GM12891 (cell line): Measurements from ENCODE around the gene TUBE1.

ENCODE experiments used
- DNase-seq: peaks from one replicate; pipeline ENCODE4 v3.0.0; 2011; ENCODE audit warnings: low spot score; ENCODE audit not compliant: insufficient read length
- FAIRE-seq: peaks from 2 replicates; lab custom pipeline; 2011; peaks lifted over from hg19 to GRCh38; lab: Jason Lieb, UNC
- PAX5 ChIP-seq: IDR thresholded peaks from 2 replicates; pipeline ENCODE4 v1.6.1; 2011; ENCODE audit warnings: low read length, moderate library complexity, mild to moderate bottlenecking; ENCODE audit not compliant: insufficient read depth, severe bottlenecking
- POLR2A ChIP-seq: IDR thresholded peaks from 2 replicates; pipeline ENCODE4 v1.6.1; 2011; ENCODE audit warnings: low read depth, low read length, control low read depth
- POLR2AphosphoS5 ChIP-seq: IDR thresholded peaks from 2 replicates; pipeline ENCODE4 v1.6.1; 2011; ENCODE audit warnings: low read depth, low read length, control low read depth
- POU2F2 ChIP-seq: IDR thresholded peaks from 2 replicates; pipeline ENCODE4 v1.6.1; 2011; ENCODE audit warnings: low read depth, mild to moderate bottlenecking, control low read depth, low read length, moderate library complexity
- SPI1 ChIP-seq: IDR thresholded peaks from 2 replicates; pipeline ENCODE4 v1.6.1; 2011; ENCODE audit warnings: low read depth, low read length, control low read depth
- TAF1 ChIP-seq: IDR thresholded peaks from 2 replicates; pipeline ENCODE4 v1.6.1; 2011; ENCODE audit warnings: low read depth, low read length, control low read depth

TUBE1 gene

DNA sequence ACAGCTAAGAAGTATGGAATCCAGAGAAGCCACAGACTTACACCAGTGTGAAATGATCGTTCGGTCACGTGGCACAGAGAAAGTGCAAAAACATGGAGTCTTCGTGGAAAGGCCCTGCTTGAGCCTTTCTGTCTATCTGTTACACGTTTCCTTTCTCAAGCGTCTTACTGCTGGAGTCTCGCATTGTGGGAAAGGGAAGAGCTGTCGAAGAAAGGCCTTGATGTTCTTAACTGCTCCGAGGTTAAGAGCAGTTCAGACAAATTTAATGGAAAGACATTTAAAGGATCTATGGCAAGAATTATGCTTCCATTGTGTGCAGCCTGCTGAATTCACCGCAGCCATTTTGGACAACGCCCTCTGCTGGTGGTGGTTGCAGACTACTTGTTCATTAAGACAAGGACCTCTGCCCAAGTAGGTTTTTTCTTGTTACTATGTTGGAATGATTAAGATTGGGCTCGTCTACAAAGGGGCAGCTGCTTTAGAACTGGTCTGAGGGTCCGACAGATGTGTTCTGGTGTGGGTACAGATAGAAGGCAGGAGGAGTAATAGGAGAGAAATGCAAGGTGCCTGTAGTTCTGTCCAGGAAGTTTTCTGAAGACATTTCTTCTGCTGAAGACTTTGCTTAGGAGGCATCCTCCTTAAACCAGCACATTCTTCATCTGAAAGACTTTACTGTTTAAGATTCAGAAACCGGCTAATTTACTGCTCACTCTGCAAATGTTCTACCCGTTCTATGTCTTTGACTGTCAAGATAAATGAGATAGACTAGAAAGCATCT lies 58.0 kb downstream of the TUBE1 start:
- FAIRE-seq (peak; percentile 87), DNase-seq (no peak)
- TF ChIP-seq TAF1 (0 out of 2 replicates have a peak, but pooled peaks have one; percentile 10), POU2F2 (no peak), PAX5 (no peak)

DNA sequence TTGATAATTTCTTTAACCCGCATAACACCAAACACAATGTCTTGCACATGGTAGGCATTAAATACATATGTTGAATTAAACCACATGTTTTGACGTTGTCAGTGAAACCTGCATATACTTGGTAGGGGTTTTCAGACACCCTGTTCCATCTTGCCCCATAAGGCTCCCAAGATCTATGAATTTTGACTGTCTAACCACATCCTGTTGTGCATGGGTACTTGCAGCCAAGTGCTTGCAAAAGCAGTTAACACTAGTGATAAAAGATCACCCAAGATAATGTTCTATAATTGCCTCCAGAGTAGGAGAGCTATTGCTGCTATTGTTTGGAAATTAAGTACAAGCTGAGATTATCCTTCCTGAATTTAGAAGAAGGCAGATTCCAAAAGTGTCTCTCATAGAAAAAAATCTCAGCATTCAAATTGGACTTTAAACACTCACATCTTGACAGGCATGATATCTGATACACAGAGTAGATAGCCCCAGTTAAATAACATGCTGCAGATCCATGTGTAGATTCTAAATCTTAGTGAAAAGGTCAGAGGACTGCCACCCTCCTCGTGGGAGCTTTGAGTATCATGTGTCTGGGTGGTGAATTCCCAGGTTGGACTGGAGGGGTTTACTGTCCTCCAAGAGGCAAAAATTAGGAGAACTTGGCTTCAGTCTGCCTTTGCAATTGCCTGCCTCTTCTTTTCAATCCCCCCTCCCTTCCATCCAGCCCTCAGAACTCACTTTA lies 59.2 kb downstream of the TUBE1 start:
- no peak for TF ChIP-seq SPI1
- no peak for TF ChIP-seq PAX5
- TF ChIP-seq POU2F2: no peak
- TF ChIP-seq TAF1: no peak
- TF ChIP-seq POLR2AphosphoS5: no peak
- no peak for TF ChIP-seq POLR2A
- FAIRE-seq: no peak
- DNase-seq: no peak

- TF ChIP-seq PAX5: no peak
- TF ChIP-seq TAF1: no peak
- TF ChIP-seq POLR2A: no peak
- no peak for TF ChIP-seq POU2F2
- TF ChIP-seq SPI1: no peak
- TF ChIP-seq POLR2AphosphoS5: no peak
- FAIRE-seq (no peak), DNase-seq (no peak)
Observed at GRCh38 chr6:112026933-112027332, 60.3 kb downstream of the TUBE1 start.

- no peak for DNase-seq
- FAIRE-seq: no peak
- no peak for TF ChIP-seq TAF1
- no peak for TF ChIP-seq POU2F2
- TF ChIP-seq PAX5: no peak
- TF ChIP-seq SPI1: no peak
- no peak for TF ChIP-seq POLR2AphosphoS5
- TF ChIP-seq POLR2A: no peak
Observed at GRCh38 chr6:112024464-112024863, 62.8 kb downstream of the TUBE1 start.

GRCh38 chr6:112022749-112023148 lies 64.5 kb downstream of the TUBE1 start:
- no peak for DNase-seq
- TF ChIP-seq POU2F2 (no peak), TAF1 (no peak), SPI1 (no peak), POLR2A (no peak), POLR2AphosphoS5 (no peak), PAX5 (no peak)
- FAIRE-seq: no peak

- no peak for DNase-seq
- TF ChIP-seq SPI1 (no peak), PAX5 (no peak), POLR2AphosphoS5 (no peak), POLR2A (no peak), POU2F2 (no peak), TAF1 (no peak)
- no peak for FAIRE-seq
Observed at GRCh38 chr6:112021691-112022310, 65.5 kb downstream of the TUBE1 start.
